Right lobe of liver (tissue), 6 donors: Measurements from ENCODE around the gene L3MBTL3. TPM values are rescaled to one million over a fixed set of nuclear protein-coding genes. Genes with fewer than 3 reads are reported as not detected.

Experiments used
- ATAC-seq, 4 donors: fragments of 200-7000 bp; cut with Tn5 transposase; one replicate each; pipeline ENCODE4 v1.9.1; 2020; ENCODE audit warnings: mild to moderate bottlenecking in 4 of 4, moderate library complexity in 4 of 4
- DNase-seq, 3 donors: peaks; one replicate each; pipeline ENCODE4 v3.0.0-alpha.2; 2020
- H3K27ac ChIP-seq, 3 donors: fragments of 200-600 bp; one replicate each; pipeline ENCODE4 v1.8.0; 2022
- H3K27me3 ChIP-seq, 2 donors: fragments of 200-600 bp; one replicate each; pipeline ENCODE4 v1.8.0; 2022
- H3K36me3 ChIP-seq, 4 donors: fragments of 200-600 bp; sonication (generic) in 1 of 4; one replicate each; pipeline versions ENCODE4 v1.5.1 to v1.8.0; 2017 to 2022; ENCODE audit warnings: control low read depth in 1 of 4
- H3K4me1 ChIP-seq, 4 donors: fragments of 200-600 bp; sonication (generic) in 1 of 4; one replicate each; pipeline versions ENCODE4 v1.5.1 to v1.8.0; 2017 to 2022; ENCODE audit warnings: control low read depth in 1 of 4
- H3K4me3 ChIP-seq, 3 donors: fragments of 200-600 bp; one replicate each; pipeline ENCODE4 v1.8.0; 2022
- H3K9me3 ChIP-seq, 4 donors: fragments of 200-600 bp; sonication (generic) in 1 of 4; one replicate each; pipeline versions ENCODE4 v1.5.1 to v1.8.0; 2017 to 2022; ENCODE audit warnings: control low read depth in 1 of 4
- CTCF ChIP-seq, 4 donors: fragments of 200-600 bp in 3 of 4; fragments of 450-650 bp in 1 of 4; IDR thresholded peaks; one replicate each; pipeline versions ENCODE4 v1.5.1 to v1.8.0; 2016 to 2022; ENCODE audit warnings: antibody characterized with exemption in 4 of 4, mild to moderate bottlenecking in 2 of 4
- POLR2A ChIP-seq: fragments of 450-650 bp; IDR thresholded peaks from one replicate; pipeline ENCODE4 v1.6.1; 2017; ENCODE audit warnings: antibody characterized with exemption, mild to moderate bottlenecking
- WGBS: methylation state at CpG from one replicate; pipeline ENCODE4 v1.1.6; 2018; ENCODE audit warnings: low coverage, low lambda C conversion rate; ENCODE audit not compliant: insufficient coverage; ENCODE audit errors: missing lambda C conversion rate; 5-methylcytosine and 5-hydroxymethylcytosine counted together
- intact Hi-C, 2 donors: fragments of 100-400 bp; cut with DNase I; formaldehyde crosslinking; loops; one replicate each; pipeline versions ENCODE4 v1.11.2 to v1.14.1; 2022
- total RNA-seq, 6 experiments: library from RNA; depleted of rRNA in 2 of 6; stranded (reverse); fragments of >200 nt in 2 of 6; fragmentation: NEBNext Ultra II Directional in 3 of 6; extraction: Animal tissue kit (Norgen Biotek cat#: 25700) in 3 of 6; gene quantifications; one replicate each; pipeline versions ENCODE4 v1.1.0 to v1.2.4, GENCODE V29; 2016 to 2023
- donor health status: DM: no; HTN: yes; CAD: no.
- donor health status: DM: no; HTN: no; CAD: no.
- donor health status: DM: no; HTN: no; CAD: no.
- donor health status: DM: no; HTN: yes; CAD: no.
- donor health status: DM: no; HTN: yes; CAD: no.

Gene L3MBTL3
- total RNA-seq, 6 experiments from 2014 or later: 3.0 to 13.2 (median 7.2) TPM

GRCh38 chr6:130010387-130010786 is 8.0 kb upstream of the L3MBTL3 start:
- no peaks in the 10 kb centered on the region for H3K9me3 ChIP-seq
- no peak for TF ChIP-seq CTCF (IDR thresholded peaks at IDR 0.05)
- TF ChIP-seq POLR2A: no peak

GRCh38 chr6:130012728-130013127 is 5.7 kb upstream of the L3MBTL3 start:
- no peak overlapping the region for H3K27ac ChIP-seq
- intact Hi-C loops: no loop called here
- WGBS: 78% methylated on average over 4 of the region's 4 CpGs
- no peaks in the 10 kb centered on the region for H3K9me3 ChIP-seq
- H3K36me3 ChIP-seq: no peaks in the 10 kb centered on the region
- H3K4me1 ChIP-seq: no peaks in the 10 kb centered on the region
- DNase-seq (no peak), ATAC-seq (no peak)
- no peaks in the 10 kb centered on the region for H3K27me3 ChIP-seq
- H3K4me3 ChIP-seq: no peak overlapping the region
- no peak for TF ChIP-seq CTCF (IDR thresholded peaks at IDR 0.05)
- TF ChIP-seq POLR2A: no peak

More at GRCh38 chr6:130010387-130010786, 8.0 kb upstream of the L3MBTL3 start:
- H3K4me3 ChIP-seq: no peak overlapping the region
- no peaks in the 10 kb centered on the region for H3K27me3 ChIP-seq
- no peaks in the 10 kb centered on the region for H3K4me1 ChIP-seq
- no peak for ATAC-seq
- intact Hi-C loops: no loop called here
- no peak overlapping the region for H3K27ac ChIP-seq
- WGBS: 89% methylated on average over 2 of the region's 2 CpGs
- DNase-seq: no peak
- H3K36me3 ChIP-seq: no peaks in the 10 kb centered on the region

GRCh38 chr6:130018744-130019325 is 454 bp downstream of the L3MBTL3 start:
- H3K27ac ChIP-seq: peak overlapping the region; percentile 63 to 85 (median 68)
- peak overlapping the region; percentile 72 to 74 (median 73) for H3K4me3 ChIP-seq
- ATAC-seq: peak; percentile 2 to 6 (median 4)
- peaks cover 0 to 7% (median 2%) of the 10 kb centered on the region in 4 donors for H3K4me1 ChIP-seq
- H3K27me3 ChIP-seq: no peaks in the 10 kb centered on the region
- peak in 2 of 3 donors; percentile 30 to 46 for DNase-seq
- H3K36me3 ChIP-seq: no peaks in the 10 kb centered on the region
- WGBS: 0% methylated on average over 22 of the region's 54 CpGs
- intact Hi-C loops: no loop called here
- no peaks in the 10 kb centered on the region for H3K9me3 ChIP-seq
- TF ChIP-seq POLR2A: no peak
- TF ChIP-seq CTCF (IDR thresholded peaks at IDR 0.05): no peak

- H3K36me3 ChIP-seq: no peaks in the 10 kb centered on the region
- TF ChIP-seq POLR2A: no peak
- TF ChIP-seq CTCF (IDR thresholded peaks at IDR 0.05): no peak
- no peaks in the 10 kb centered on the region for H3K9me3 ChIP-seq
- peaks cover 0 to 7% (median 2%) of the 10 kb centered on the region in 4 donors for H3K4me1 ChIP-seq
- ATAC-seq: peak; percentile 19 to 46 (median 35)
- H3K27ac ChIP-seq: peak overlapping the region; percentile 79 to 87 (median 85)
- 0% methylated on average over 7 of the region's 116 CpGs for WGBS
- H3K4me3 ChIP-seq: peak overlapping the region; percentile 69 to 75 (median 74)
- H3K27me3 ChIP-seq: no peaks in the 10 kb centered on the region
- intact Hi-C loops: no loop called here
- peak; percentile 40 to 65 (median 53) for DNase-seq
Measured at GRCh38 chr6:130019326-130020072, 1.1 kb downstream of the L3MBTL3 start.
